Measurements from ENCODE around the gene HESX1. TPM values are rescaled to one million over a fixed set of nuclear protein-coding genes. Genes with fewer than 3 reads are reported as not detected.

Gene HESX1
- total RNA-seq (2016; rRNA removed; fragmentation: Illumina TruSeq; extraction: Trizol) (0.75 and 0.97 TPM in 2 replicates), polyA plus RNA-seq (2011; rRNA removed) (0.57 and 0.94 TPM in 2 replicates), polyA minus RNA-seq (2011; rRNA and poly(A)+ RNA removed; ENCODE audit: low replicate concordance) (0.61 TPM in 1 of 2 replicates, not detected in the other), Bru-seq, nascent RNA (percentile 27 among the genes with signal in this experiment), BruChase-seq, experiment 1, labeled RNA remaining after a 6-hour chase (percentile 25 among the genes with signal in this experiment), BruChase-seq, experiment 2, labeled RNA remaining after a 2-hour chase (percentile 25 among the genes with signal in this experiment)
- total RNA-seq (2016; cell fraction: cytosol; rRNA removed; fragmentation: Illumina TruSeq; extraction: Trizol; ENCODE audit: low read depth): 0.26 and 0.51 TPM in 2 replicates
- total RNA-seq (2016; cell fraction: insoluble cytoplasmic fraction; rRNA removed; fragmentation: Illumina TruSeq; extraction: Trizol): 0.49 and 0.84 TPM in 2 replicates
- total RNA-seq (2016; cell fraction: membrane; rRNA removed; fragmentation: Illumina TruSeq; extraction: Trizol): 0.56 and 1.2 TPM in 2 replicates
- total RNA-seq (2016; cell fraction: nucleus; rRNA removed; fragmentation: Illumina TruSeq; extraction: Trizol): 1.0 TPM in 1 of 2 replicates, not detected in the other
- 0.48 and 0.79 TPM in 2 replicates for polyA plus RNA-seq (2011; cell fraction: cytosol; rRNA removed)
- 0.58 and 0.87 TPM in 2 replicates for polyA plus RNA-seq (2011; cell fraction: nucleus; rRNA removed)
- 0.71 and 0.84 TPM in 2 replicates for polyA plus RNA-seq (2012)
- 0.51 and 0.66 TPM in 2 replicates for polyA plus RNA-seq (2016; cell fraction: cytosol; fragmentation: Illumina TruSeq; extraction: Trizol; ENCODE audit: low read depth)
- 0.93 and 1.2 TPM in 2 replicates for polyA plus RNA-seq (2016; cell fraction: insoluble cytoplasmic fraction; fragmentation: Illumina TruSeq; extraction: Trizol; ENCODE audit: low read depth)
- polyA plus RNA-seq (2016; cell fraction: membrane; fragmentation: Illumina TruSeq; extraction: Trizol; ENCODE audit: low read depth): 0.40 and 0.78 TPM in 2 replicates
- 1.1 and 1.6 TPM in 2 replicates for polyA plus RNA-seq (2016; cell fraction: nucleus; fragmentation: Illumina TruSeq; extraction: Trizol; ENCODE audit: insufficient read depth, low read depth)
- not detected in 2 replicates for polyA minus RNA-seq (2011; cell fraction: cytosol; rRNA and poly(A)+ RNA removed)
- not detected in 2 replicates for polyA minus RNA-seq (2011; cell fraction: nucleus; rRNA and poly(A)+ RNA removed)
- long read RNA-seq, experiment 1: 0 reads
- long read RNA-seq, experiment 2: 0 reads

GRCh38 chr3:57199895-57200297, at the start of gene HESX1:
Gene HESX1 (minus strand): TSS chr3:57199978. CDS start chr3:57199918, 60 bp downstream.
- DNase-seq (ENCODE audit: low spot score) (no peak), FAIRE-seq (no peak), ATAC-seq (no peak)
- 0% methylated on average over 2 of the region's 4 CpGs for WGBS (ENCODE audit: low lambda C conversion rate)
- ChIA-PET POLR2A (no interaction called here), CTCF (ENCODE audit: low intra/inter-chr PET ratio, low total read pairs) (no interaction called here)
- H3K4me3 ChIP-seq (replicated peaks in 1 of 3; ENCODE audit: insufficient read depth in 1 of 3, low read depth in 2 of 3, low read length in 3 of 3): no peak within 1 kb of the TSS
- no peaks in the 10 kb centered on the region for H4K20me1 ChIP-seq (ENCODE audit: insufficient read depth, low read length)
- BruUV-seq (replicated peaks): no TSS peak
- no peak within 1 kb of the TSS for H3K27ac ChIP-seq (ENCODE audit: extremely low read length, insufficient read depth, low read length)
- no peaks in the 10 kb centered on the region for H3K79me2 ChIP-seq (ENCODE audit: insufficient read depth, low read length)
- no peaks in the 10 kb centered on the region; a peak in 1 of 5 replicates for H3K27me3 ChIP-seq (ENCODE audit: control insufficient read depth in 1 of 2, insufficient read depth in 2 of 2, low read length in 2 of 2)
- no peaks in the 10 kb centered on the region for H3K9me3 ChIP-seq (ENCODE audit: low read length)
- H3K9ac ChIP-seq (ENCODE audit: insufficient read depth, low read depth, low read length): no peak within 1 kb of the TSS
- no peak within 1 kb of the TSS for H2AFZ ChIP-seq (ENCODE audit: low read length)
- intact Hi-C loops (cut with micrococcal nuclease; ENCODE audit: unreplicated experiment) (no loop called here), in situ Hi-C loops (cut with HindIII; ENCODE audit: extremely low pct_ligation_motif_present, low pct_unique_long_range_greater_than_20kb) (no loop called here)
- no peaks in the 10 kb centered on the region for H3K4me1 ChIP-seq (ENCODE audit: insufficient read depth, low read length)
- H3K36me3 ChIP-seq (replicated peaks in 1 of 2; ENCODE audit: control insufficient read depth in 1 of 2, insufficient read depth in 2 of 2, low read length in 2 of 2): no peaks in the 10 kb centered on the region
- H3K4me2 ChIP-seq (ENCODE audit: low read depth, low read length): no peak within 1 kb of the TSS
- TF ChIP-seq BORCS8-MEF2B (CRISPR knock-in tag; IDR thresholded peaks at IDR 0.05) (no peak), ZNF350 (CRISPR knock-in tag; IDR thresholded peaks at IDR 0.05; ENCODE audit: borderline replicate concordance, low read depth) (no peak), GABPB1 (CRISPR knock-in tag; IDR thresholded peaks at IDR 0.05) (no peak), HOXA9 (CRISPR knock-in tag; IDR thresholded peaks at IDR 0.05; ENCODE audit: borderline replicate concordance) (no peak), ATAD3A (CRISPR knock-in tag; IDR thresholded peaks at IDR 0.05) (no peak), ZFP36L1 (CRISPR knock-in tag; IDR thresholded peaks at IDR 0.05) (no peak), SNAI1 (CRISPR knock-in tag; IDR thresholded peaks at IDR 0.05; ENCODE audit: borderline replicate concordance) (no peak), XBP1 (CRISPR knock-in tag; IDR thresholded peaks at IDR 0.05) (no peak), ZNF781 (CRISPR knock-in tag; IDR thresholded peaks at IDR 0.05; ENCODE audit: borderline replicate concordance, not compliant biosample characterization) (no peak), ZBED4 (CRISPR knock-in tag; IDR thresholded peaks at IDR 0.05; ENCODE audit: borderline replicate concordance) (no peak), ZBTB7A (CRISPR knock-in tag; IDR thresholded peaks at IDR 0.05) (no peak), RXRB (CRISPR knock-in tag; IDR thresholded peaks at IDR 0.05; ENCODE audit: borderline replicate concordance) (no peak)
- TF ChIP-seq, protein P1, sequence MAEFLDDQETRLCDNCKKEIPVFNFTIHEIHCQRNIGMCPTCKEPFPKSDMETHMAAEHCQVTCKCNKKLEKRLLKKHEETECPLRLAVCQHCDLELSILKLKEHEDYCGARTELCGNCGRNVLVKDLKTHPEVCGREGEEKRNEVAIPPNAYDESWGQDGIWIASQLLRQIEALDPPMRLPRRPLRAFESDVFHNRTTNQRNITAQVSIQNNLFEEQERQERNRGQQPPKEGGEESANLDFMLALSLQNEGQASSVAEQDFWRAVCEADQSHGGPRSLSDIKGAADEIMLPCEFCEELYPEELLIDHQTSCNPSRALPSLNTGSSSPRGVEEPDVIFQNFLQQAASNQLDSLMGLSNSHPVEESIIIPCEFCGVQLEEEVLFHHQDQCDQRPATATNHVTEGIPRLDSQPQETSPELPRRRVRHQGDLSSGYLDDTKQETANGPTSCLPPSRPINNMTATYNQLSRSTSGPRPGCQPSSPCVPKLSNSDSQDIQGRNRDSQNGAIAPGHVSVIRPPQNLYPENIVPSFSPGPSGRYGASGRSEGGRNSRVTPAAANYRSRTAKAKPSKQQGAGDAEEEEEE (CRISPR knock-in tag; IDR thresholded peaks at IDR 0.05; ENCODE audit: borderline replicate concordance): no peak
